HG03520 (cell line): ENCODE results near the gene CENPX.

ENCODE experiments used
- ATAC-seq: cut with Tn5 transposase; IDR thresholded peaks from one replicate; pipeline ENCODE4 v1.9.1; 2021; ENCODE audit warnings: mild to moderate bottlenecking, moderate library complexity; ENCODE audit not compliant: unreplicated experiment

Gene CENPX

DNA sequence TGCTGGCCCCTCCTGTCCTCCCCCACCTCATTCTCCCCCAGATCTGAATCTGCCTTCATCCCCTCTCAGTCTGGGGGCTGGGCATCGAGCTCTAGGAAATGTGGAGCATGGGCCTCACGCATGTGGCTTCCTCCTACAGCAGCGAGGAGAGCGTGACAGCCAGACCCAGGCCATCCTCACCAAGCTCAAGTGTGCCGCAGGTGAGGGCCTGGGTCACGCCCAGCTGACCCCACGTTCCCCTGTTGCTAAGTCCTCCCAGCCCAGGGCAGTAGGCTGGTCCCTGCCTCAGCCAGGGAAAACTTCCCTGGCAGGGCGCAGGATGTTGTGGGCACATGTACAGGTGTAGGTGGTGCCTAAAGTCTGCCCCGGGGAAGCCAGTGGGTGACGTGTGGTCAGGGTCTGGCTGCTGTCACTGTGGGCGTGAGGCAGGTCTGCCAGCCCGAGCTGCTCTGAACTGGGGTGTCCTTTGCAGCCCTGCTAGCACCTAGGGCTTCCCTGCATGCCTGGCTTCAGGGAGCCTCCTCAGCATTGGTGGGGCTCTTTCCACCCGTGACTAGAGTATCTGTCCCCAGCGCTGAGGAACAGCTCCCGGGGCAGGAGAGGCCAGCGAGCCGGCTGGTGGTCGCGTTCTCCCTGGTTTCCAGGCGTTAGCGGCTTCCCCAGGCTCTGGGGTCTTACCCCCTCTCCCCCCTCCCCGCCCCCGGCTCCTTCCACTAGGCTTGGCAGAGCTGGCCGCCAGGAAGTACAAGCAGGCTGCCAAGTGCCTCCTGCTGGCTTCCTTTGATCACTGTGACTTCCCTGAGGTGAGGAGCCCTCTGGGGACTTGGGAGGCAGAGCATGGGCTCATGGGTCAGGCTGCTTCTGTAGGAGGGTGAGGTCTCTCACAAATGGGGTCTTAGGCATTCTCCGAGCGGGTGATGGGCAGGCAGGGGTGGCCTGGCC lies 32.6 kb upstream of the CENPX start:
- no peak for ATAC-seq

GRCh38 chr17:82054351-82055022 lies 31.8 kb upstream of the CENPX start:
- ATAC-seq = no peak

GRCh38 chr17:82053556-82054263 lies 31.0 kb upstream of the CENPX start:
- no peak for ATAC-seq

- no peak for ATAC-seq
Measured at GRCh38 chr17:82053130-82053529, 30.5 kb upstream of the CENPX start.

DNA sequence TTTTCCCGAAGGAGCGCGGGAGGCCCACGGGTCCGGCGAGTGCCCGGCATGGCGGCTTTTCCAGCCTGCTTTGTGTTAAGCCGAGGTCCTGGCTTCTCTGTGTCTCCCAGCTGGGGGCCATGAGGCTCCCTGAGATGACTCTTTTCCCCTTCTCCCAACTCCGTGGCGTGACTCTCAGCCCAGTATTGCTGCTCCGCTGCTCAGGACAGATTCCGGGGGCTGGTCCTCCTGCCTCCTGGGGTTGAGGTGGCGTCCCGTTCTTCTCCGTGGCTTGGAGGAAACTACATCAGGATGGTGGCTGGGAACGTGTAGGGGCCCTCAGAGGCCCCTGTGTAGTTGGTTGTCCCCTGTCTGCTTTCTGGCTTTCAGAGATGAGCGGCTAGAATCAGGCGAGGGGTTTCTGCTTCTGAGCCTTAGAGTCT lies 30.0 kb upstream of the CENPX start:
- ATAC-seq = no peak

DNA sequence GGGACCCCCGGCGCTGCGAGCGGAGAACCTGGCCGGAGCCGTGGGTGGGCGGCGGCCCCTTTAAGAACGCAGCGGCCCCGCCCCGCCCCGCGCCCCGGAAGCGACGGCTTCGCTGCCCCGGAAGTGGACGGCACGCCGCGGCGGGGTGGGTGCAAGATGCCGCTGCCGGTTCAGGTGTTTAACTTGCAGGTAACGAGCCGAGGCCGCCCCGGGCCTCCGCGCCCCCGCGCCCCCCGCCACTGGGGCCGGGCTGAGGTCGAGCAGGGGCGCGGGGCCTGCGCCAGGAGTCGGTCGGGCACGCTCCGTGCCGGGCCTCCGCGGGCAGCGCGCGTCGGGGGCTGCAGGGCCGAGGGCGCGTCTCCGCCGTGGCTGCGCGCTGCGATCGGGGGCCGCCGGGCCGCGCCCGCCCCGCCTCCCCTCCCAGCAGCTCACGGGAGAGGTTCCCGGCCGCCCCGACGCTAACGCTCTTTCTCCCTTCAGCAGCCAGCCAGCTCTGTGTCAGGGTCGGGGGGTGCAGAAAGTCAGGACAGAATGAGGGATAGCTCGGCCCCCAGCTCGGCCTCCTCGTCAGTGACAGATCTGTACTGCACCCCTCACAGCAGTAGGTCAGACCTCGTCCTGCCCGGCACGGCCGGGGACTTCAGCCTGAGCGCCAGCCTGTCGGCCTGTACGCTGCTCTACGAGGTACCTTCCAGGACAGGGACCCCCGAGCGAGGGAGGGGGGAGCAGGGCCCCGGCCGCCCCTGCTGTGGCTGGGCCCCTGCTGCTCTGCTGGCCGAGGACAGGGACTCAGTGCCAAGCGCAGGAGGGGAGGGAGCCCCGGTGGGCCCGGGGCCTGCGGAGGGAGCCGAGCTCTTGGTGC lies 29.3 kb upstream of the CENPX start, which contains the start of the genes GPS1 and RFNG:
Gene GPS1, plus strand, starts transcription at position 123 of the 862 bp plus-strand sequence. Its CDS starts 34 bp downstream, at position 157.
Gene RFNG, minus strand, starts transcription at position 36 of the 862 bp plus-strand sequence. CDS start 45 bp downstream, outside the sequence.
- ATAC-seq = no peak

DNA sequence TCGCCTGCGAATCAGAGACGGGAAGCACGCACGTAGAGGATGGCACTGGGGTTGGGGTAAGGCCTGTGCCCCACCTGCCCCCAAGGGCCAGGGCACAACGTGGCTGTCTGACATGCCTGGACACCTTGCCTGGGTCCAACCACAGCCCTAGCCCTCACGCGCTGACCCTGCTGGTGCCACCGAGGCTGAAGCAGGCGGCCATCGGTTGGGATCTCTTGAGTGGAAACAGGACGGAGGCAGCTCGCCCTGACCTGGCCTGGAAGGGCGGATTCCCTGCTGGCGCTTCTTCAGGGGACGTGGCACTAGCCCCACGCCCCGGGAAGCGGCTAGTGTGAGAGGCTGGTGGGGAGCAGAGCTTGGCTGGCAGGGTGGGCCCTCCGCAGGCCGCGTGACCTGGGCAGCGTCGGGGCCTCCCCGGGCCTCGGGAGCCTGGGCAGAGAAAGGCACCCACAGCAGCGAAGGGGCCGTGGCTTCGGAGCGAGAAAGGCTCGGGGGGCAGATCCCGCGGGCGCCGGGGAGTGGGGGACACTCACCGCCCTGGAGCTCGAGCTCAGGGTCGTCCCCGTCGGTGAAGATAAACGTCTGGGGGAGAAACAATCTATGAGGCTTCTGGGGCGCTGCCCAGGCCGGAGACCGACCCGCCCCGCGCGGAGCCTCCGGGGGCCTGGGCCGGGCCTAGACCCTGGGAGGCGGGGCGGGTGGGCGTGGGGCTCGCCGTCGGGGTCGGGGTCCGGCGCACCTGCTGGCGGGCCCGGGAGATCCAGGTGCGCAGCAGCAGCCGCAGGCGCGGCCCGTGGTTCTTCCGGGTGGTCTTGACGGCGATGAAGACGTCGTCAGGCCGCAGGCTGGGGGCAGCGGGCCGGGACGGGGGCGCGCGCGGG lies 28.3 kb upstream of the CENPX start:
- ATAC-seq = no peak

- no peak for ATAC-seq
Measured at GRCh38 chr17:82050152-82050760, 27.6 kb upstream of the CENPX start.

DNA sequence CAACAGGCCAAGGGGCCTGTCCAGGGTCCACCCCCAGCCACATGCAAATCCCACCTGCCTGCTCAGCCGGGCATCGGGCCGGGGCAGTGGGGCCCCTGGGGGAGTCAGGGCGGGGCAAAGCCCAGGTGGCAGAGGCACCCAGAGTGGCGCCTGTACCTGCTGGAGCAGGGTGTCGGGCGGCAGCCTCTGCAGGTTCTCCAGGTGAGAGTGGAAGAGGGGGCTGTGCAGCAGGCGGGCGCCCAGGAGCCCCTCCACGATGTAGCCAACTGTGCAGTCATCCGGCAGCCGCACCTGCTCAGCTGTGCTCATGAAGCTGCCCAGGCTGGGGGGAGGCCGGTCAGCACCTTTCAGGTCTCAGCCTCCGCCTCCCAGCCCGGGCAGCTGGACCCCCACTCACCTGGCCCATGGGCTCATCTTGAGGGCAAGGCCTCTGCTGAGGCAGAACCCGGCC lies 26.9 kb upstream of the CENPX start:
- no peak for ATAC-seq

DNA sequence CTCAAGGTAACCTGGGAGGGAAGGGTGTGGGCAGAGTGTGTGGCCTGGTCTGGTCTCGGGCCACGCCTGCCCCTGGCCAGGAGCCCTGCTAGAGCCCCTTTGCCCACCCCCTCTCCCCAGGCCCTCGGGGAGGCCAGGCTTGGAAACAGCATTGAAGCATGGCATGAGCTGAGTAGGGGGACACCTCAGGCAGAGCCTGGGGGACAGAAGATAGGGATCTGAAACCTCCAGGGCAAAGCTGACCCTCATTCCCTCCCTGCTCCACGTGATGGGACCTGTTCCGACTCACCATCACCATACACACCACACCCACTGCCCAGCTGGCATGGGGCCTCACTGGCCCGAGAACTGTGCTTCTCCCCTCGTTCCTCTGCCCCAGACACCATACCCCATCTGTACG lies 26.4 kb upstream of the CENPX start:
- ATAC-seq = no peak

- no peak for ATAC-seq
Measured at GRCh38 chr17:82048571-82048971, 25.9 kb upstream of the CENPX start.

- no peak for ATAC-seq
Measured at GRCh38 chr17:82047914-82048570, 25.4 kb upstream of the CENPX start.

- ATAC-seq = no peak
Measured at GRCh38 chr17:82047379-82047778, 24.7 kb upstream of the CENPX start.

DNA sequence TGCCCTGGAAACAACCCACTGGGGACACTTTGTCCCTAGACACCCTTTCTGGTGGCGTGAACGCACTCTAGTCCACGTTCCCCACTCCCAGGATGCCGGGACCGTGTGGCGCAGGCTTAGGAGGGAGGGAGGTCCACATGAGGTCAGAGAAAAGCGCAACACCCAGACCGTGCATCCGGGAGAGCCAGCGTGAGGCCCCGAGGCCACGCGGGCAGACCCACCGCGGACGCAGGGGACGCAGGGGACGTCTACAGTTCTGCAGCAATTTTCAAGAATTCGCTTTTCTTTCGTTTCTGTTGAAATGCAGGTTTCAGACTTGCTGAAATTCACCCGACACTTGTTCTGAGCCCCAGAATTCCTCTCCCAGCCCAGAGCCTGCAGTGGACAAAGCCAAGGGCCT lies 24.2 kb upstream of the CENPX start:
- ATAC-seq = no peak

- no peak for ATAC-seq
Measured at GRCh38 chr17:82045936-82046484, 23.3 kb upstream of the CENPX start.

DNA sequence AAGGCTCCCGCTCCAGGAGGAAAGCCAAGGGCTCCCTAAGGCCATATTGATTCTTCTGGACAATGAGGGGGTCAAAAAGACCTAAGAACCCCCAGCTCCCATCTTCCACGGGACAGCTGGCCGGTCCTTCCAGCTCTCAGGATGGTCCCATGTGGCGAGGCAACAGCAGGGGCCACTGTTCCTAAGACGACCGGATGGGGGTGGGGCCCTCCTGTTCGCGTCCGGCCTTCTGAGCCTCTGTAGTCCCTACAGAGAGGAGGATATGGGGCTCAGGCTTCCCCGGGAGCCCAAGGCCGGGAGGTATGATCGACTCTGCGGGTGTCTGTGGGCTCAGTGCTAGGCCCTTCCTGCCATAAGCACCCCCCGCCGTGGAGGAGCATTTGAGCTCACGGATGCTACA lies 20.8 kb upstream of the CENPX start:
- ATAC-seq = no peak

- no peak for ATAC-seq
Measured at GRCh38 chr17:82042649-82043048, 20.0 kb upstream of the CENPX start.
